HG03342 (cell line): Measurements from ENCODE around the gene CNTNAP2.

ENCODE experiments used
- ATAC-seq: cut with Tn5 transposase; IDR thresholded peaks from one replicate; pipeline ENCODE4 v1.9.1; 2021; ENCODE audit warnings: mild to moderate bottlenecking, moderate library complexity; ENCODE audit not compliant: unreplicated experiment

CNTNAP2 gene

DNA sequence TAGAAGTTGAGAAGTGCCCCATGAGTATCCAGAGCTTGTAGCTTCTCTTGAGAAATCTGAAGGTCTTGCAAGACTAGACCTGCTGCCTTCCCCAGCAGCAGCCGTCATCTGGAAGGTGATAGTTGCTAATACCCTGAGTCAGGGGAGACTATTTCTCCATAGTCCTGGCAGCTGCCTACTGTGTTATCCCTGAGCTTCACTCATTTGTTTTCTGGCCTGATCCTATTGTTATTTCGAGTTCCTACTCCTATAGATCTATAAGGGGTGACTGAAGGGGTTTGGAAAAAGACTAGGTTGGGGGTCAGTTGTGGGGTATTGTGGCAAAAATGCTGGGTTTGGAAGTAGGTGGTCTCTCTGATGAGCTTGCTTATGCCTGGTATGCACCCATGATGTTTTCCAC, 297.8 kb downstream of the CNTNAP2 start:
- ATAC-seq, result no peak

DNA sequence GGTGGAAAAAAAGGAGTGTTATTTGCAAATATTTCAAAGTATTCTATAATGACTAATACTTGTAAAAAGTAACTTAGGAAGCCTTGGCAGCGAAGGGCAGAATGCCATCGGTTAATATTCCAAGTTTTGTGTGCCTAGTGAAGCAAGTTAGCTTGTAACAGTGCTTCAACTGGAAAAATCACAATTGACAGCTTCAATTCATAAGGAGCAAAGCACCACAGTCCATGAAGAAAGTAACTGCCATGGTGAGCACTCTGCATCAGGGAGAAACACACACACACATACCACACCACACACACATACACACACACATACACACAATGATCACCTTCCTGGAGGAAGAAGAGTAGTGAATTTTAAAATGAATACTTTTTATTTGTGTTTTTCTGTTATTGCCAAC, 298.3 kb downstream of the CNTNAP2 start:
- no peak for ATAC-seq

DNA sequence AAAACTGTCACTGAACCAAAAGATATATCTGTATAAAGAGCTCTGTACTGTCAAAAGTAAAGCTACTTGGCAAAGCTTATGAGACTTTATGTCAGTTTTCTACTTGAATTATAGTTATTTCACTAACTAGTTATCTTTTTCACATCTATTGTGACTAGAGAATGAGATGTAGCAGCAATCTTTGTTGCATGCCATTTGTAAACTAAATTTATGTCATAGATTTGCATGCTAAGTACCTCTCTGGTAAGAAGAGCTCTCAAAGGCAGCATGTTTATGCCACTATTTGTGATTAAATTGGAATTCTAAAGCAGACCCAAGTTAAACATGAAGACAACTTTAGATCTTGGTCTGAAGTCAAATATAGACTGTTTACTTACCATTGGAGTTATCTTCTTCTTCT, 300.6 kb downstream of the CNTNAP2 start:
- ATAC-seq, result no peak

GRCh38 chr7:146423446-146423845, 306.8 kb downstream of the CNTNAP2 start:
- no peak for ATAC-seq

- no peak for ATAC-seq
These were observed 307.5 kb downstream of the CNTNAP2 start for GRCh38 chr7:146424084-146424483.

DNA sequence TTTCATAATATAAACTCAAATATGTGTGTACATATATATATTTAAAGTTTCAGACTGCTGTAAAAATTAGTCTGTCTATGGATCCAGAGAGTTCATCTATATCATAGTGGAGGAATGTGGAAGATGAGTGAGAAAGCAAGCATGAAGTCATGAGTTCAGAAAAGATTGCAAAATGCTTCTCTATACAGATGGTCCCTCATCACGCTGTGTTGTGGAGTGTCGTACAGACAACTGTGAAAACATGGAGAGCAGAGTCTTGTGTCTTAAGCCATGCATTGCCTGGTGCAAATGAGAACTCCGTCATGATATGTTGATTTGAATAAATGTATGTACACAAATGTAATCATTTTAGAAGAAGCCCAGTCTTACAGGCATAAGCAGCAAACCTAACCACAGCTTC, 316.9 kb downstream of the CNTNAP2 start:
- no peak for ATAC-seq

GRCh38 chr7:146443102-146443501, 326.5 kb downstream of the CNTNAP2 start:
- ATAC-seq, result no peak

DNA sequence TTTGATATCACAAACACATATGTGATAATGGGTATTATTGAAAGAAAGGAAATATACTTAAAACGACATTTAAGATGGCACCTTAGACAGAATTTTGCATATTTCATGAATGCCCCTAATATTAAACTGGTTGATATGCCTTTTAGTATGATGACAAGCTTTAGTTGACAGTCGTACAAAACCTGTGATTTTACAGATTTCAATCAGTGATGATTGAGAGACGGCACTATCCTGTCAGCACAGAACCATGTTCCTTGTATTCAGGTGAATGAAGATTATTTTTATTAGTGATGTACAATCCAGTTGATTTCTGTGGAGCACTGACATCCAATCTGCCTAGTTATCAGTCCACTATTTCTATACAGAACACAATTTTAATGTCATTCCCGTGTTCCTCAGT, 333.0 kb downstream of the CNTNAP2 start:
- no peak for ATAC-seq

DNA sequence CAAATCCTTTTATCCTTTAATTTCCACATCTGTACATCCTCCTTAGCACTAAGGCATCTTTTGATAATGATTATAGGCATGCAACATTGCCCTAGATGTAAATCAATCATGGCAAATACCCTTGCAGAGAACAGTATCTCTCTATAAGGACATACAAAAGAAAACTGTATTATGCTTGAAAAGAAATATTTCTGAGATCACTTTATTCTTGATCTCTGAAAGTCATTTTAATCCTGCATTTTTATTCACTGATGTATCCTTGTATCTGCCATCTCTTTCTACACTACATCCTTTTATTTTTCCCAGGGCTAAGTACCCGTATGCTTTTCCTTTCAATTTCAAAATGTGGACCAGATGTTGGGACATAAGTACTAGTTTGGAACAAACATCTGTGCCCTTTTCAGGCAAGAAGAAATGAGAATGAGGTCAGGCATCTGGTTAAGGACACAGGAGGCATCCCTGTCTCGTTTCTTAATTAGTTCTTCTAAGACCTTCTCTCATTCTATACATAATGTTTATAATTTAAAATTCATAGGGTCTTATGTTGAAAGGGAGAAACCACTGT, 338.6 kb downstream of the CNTNAP2 start:
- no peak for ATAC-seq

- ATAC-seq, result no peak
These were observed 362.4 kb downstream of the CNTNAP2 start for GRCh38 chr7:146479040-146479439.

DNA sequence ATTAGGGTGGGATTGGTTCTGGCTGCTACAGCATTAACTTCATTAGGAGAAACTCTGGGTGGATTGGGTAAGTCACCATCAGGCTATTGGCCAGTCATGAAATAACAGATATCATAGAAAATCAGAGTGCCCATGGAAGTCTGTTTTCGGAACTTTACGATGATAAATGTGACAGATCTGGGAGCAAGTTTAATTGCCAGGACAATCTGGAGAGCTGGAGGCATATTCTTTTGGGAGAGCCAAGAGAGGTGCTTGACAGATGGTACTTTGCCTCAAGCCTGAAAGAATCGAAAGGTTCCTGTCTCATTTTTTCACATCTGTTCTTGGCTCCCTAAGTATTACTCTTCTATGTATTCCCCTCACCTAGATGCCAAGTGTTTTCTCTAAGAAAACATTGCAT, 369.9 kb downstream of the CNTNAP2 start:
- no peak for ATAC-seq

DNA sequence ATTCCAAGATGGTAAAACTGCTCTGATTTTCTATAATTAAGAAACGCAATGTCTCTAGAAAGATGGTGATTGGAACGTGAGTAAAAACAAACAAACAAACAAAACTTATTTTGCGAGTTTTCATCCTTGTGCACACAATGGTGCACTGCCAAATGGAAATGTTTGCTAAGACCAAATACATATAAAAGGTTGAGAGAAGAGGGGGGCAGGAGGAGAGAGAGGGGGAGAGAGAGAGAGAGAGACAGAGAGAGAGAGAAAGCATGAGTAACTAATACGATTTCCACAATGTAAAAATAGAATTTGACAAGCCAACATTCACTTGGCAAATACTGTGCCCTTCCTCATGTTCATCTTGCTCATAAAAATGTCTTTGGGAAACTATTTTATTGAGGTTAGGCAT, 375.4 kb downstream of the CNTNAP2 start:
- ATAC-seq, result no peak

DNA sequence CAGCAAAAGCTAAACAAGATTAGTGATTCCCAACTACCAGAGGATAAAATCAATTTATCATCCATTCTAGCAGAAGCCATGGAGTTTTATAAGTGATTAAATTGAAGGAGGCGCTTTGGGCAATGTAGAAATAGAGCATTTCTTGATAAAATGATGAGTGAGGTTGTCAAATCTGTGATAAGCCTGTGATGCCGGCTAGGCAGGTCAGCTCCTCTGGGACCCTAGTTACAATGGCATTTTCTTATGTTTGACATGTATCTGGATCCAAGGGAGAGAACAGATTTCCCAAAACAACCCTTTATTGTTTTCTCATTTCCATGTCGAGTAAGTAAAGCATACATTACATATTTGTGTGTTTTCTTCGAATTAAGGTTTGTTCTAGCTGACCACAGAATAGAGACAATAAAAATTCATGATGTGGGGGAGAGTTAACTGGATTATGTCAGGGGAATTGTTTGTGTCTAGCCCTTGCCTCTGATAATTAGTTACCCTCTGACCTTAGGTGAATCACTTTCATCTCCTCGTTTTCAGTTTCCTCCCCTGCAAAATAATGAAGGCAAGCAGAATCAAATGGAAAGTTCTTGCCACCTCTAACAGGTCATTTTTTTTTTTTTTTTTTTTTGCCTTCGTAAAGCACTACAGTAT, 378.5 kb downstream of the CNTNAP2 start:
- ATAC-seq, result no peak

DNA sequence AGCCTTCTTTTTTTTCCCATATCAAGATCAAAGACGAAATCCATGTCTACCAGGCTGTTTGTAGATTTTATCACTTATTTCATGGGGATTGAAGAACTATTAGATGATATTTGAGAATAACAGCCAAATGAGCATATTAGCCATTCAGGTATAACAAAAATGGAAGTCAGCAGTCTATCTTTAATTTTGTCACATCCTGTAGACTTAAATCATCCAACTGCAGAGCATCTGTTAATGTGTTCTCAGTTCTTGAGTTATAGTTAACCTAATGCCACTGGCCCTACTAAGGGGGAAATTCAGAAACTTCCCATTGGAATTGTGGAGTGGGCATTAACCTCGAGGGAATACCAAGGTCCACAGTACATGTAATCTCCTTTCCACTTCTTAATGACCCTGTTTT, 380.1 kb downstream of the CNTNAP2 start:
- ATAC-seq, result no peak

DNA sequence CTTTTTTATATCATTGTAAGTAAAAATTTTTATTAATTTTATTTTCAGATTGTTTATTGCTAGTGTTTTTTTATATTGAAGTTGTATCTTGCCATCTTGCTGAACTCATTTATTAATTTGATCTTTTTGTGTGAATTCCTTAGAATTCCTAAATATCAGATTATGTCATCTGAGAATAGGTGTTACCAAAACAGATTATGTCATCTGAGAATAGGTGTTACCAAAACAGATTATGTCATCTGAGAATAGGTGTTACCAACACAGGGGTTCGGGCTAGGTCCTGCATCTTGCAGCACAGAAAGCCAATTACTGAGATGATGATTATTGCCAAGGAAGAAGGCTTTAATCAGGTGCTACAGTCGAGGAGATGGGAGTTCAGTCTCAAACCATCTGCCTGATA, 383.4 kb downstream of the CNTNAP2 start:
- no peak for ATAC-seq

DNA sequence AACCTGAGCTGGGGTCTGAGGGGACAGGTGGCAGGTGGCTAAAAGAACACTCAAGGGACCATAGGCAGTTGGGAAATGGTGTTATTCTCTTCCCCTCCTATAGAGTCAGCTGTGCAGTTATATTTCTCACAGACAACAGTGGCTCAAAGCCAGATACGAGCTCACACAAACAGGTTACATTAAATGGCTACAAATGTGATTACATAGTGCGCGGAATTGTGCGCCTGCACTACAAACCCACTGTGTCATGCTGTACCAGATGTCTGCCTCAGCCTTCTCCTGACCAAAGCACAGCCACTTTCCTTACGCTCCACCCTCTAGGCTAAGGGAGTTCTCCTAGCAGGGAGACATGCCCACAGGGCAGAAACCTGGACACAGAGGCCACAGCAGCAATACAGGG, 387.2 kb downstream of the CNTNAP2 start:
- no peak for ATAC-seq

DNA sequence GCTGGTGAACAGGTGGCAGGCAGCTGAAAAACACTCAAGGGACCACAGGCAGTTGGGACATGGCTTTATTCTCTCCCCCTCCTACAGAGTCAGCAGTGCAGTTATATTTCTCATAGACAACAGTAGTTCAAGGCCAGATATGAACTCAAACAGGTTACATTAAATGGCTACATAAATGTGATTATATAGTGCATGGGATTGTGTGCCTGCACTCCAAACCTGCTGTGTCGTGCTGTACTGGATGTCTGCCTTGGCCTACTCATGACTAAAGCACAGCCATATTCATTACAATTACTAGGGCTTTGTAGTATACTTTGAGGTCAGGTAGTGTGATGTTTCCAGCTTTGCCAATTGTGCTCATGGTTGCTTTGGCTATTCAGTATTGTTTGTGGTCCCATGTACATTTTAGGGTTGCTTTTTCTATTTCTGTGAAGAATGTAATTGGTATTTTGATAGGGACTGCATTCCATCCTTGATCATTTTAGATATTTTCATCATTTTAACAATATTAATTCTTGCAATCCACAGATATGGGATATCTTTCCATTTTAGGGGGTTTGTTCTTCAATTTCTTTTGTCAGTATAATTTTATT, 393.6 kb downstream of the CNTNAP2 start:
- ATAC-seq, result no peak

DNA sequence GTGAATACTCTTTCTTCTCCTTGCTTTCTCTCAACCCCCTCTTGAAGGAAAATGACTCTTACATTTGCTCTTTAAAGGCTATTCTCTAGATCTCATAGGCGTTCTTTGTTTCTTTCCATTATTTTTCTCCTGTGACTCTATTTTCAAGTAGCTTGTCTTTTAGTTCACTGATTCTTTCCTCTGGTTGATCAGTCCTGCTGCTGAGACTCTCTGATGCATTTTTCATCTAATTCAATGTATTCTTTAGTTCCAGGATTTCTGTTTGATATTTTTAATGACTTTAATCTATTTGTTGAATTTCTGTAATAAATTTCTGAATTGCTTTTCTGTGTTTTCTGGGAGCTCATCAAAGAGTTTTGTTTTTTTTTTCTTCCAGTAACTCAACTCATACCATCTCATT, 397.7 kb downstream of the CNTNAP2 start:
- ATAC-seq, result no peak

- no peak for ATAC-seq
These were observed 412.0 kb downstream of the CNTNAP2 start for GRCh38 chr7:146528581-146528980.

- ATAC-seq, result no peak
These were observed 423.2 kb downstream of the CNTNAP2 start for GRCh38 chr7:146539836-146540235.

DNA sequence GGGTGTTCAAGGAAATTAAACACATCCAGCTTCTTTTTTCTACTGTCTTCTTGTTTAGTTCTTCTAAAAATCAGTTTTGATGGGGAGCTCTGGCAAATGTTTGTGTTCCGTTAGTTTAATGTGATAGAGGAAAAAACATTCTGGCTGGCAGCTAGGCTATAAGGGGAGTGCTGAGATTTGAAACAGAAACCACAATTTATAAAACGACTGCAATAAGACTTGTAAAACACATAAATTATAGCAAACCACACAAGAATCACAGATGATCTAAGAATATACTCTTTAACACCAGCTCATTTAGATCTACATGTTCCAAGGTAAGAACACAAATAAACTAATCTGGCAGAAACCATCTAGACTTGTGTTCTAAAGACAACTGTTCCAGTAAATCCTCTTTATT, 425.5 kb downstream of the CNTNAP2 start:
- ATAC-seq, result no peak

GRCh38 chr7:146544748-146545147, 428.1 kb downstream of the CNTNAP2 start:
- ATAC-seq, result no peak

GRCh38 chr7:146548816-146549215, 432.2 kb downstream of the CNTNAP2 start:
- ATAC-seq, result no peak
